GM06990 (cell line): ENCODE results near the gene HOXA5.

Experiments
- DNase-seq: peaks from one replicate; pipeline ENCODE4 v3.0.0-alpha.2; 2011; ENCODE audit not compliant: insufficient read length; ENCODE audit errors: extremely low read depth
- H3K27me3 ChIP-seq: replicated peaks from 2 replicates; pipeline ENCODE4 v1.6.0; 2011; ENCODE audit warnings: low read length; ENCODE audit not compliant: control insufficient read depth, insufficient read depth
- H3K36me3 ChIP-seq: 2 replicates; pipeline ENCODE4 v1.5.1; 2011; ENCODE audit warnings: low read length; ENCODE audit not compliant: control insufficient read depth, insufficient read depth
- H3K4me3 ChIP-seq: replicated peaks from 2 replicates; pipeline ENCODE4 v1.5.1; 2011; ENCODE audit warnings: low read depth, mild to moderate bottlenecking, control low read depth, low read length
- TF ChIP-seq, protein P1 (sequence below): IDR thresholded peaks from 2 replicates; pipeline ENCODE4 v1.5.1; 2011; ENCODE audit warnings: low read length, control low read depth, mild to moderate bottlenecking, inconsistent platforms; ENCODE audit not compliant: insufficient read depth, poor library complexity, severe bottlenecking

HOXA5 gene

DNA sequence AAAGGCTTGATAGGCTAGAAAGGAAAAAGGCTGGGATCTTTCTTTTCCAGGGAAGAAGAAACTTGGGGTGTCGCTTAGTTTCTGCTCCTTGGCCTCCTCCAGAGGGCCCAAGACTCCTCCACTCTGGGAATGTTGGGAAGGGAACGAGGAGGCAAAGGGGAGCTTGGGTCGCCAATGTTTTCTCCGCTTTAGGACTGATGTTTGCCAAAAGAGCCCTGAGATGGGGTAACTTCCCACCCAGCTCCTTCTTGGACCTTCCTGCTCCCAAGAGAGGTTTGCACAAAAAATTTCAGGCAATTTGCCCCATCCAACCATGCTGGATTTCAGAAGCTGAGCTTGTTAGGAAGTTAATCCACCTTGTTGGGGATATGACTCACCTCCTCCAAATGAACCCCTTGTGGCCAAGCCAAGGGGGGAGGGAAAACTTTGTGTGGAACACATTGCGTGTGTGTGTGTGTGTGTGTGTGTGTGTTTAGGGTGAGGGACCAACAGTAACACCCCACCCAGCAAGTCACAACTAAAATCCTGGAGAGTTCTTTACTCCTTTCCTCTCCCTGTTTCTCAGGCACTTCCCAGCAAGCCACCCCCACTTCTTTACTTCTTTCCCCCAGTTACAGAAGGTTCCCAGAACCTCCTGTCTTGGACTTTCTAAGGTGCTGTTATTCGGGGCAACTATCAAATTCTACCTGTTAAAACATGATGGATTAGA, 32.3 kb downstream of the HOXA5 start:
- Histone ChIP-seq H3K36me3 (no peaks in the 10 kb centered on the region), H3K27me3 (no peaks in the 10 kb centered on the region; the same call in 1 of the 2 replicates), H3K4me3 (no peak overlapping the region)
- DNase-seq: no peak
- TF ChIP-seq, protein P1, sequence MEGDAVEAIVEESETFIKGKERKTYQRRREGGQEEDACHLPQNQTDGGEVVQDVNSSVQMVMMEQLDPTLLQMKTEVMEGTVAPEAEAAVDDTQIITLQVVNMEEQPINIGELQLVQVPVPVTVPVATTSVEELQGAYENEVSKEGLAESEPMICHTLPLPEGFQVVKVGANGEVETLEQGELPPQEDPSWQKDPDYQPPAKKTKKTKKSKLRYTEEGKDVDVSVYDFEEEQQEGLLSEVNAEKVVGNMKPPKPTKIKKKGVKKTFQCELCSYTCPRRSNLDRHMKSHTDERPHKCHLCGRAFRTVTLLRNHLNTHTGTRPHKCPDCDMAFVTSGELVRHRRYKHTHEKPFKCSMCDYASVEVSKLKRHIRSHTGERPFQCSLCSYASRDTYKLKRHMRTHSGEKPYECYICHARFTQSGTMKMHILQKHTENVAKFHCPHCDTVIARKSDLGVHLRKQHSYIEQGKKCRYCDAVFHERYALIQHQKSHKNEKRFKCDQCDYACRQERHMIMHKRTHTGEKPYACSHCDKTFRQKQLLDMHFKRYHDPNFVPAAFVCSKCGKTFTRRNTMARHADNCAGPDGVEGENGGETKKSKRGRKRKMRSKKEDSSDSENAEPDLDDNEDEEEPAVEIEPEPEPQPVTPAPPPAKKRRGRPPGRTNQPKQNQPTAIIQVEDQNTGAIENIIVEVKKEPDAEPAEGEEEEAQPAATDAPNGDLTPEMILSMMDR: no peak

DNA sequence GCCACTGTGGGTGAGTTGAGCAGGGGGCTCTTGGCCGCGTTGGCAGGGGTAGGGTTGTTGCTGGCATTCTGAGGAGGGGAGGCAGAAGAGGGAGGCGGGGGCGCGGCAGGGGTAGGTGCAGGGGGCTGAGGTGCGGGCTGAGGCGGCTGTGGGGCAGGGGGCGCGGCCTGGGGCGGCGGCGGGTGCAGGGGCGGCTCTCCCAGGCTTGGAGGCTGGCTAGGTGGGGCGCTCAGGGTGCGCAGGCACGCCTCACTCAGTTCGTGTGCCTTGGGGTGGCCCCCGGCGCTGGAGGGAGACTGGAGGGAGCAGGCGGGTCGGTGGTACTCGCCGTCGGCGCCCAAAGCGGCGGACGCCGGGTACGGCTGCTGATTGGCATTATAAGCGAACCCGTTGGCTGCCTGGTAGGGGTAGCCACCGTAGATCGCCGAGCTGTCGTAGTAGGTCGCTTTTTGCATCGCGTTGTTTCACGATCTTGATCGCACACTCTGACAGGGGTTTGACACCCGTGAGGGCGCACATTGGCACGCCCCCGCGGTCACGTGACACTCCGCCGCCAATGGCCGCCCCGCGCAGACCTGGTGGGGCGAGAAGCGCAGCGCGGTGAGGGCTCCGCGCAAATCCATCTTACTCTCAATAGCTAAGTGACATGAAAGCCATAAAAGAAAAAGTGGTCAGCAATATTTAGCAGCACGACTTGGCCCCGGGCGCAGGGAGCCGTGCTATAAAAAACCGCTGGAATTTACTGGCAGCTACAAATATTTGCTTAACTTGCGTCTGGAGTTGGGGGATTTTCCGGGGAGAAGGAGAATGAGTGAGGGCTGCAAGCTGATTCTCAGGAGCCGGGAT, 33.1 kb downstream of the HOXA5 start:
- Histone ChIP-seq H3K27me3 (no peaks in the 10 kb centered on the region; the same call in 1 of the 2 replicates), H3K4me3 (no peak overlapping the region), H3K36me3 (no peaks in the 10 kb centered on the region)
- no peak for DNase-seq
- TF ChIP-seq, protein P1: no peak

DNA sequence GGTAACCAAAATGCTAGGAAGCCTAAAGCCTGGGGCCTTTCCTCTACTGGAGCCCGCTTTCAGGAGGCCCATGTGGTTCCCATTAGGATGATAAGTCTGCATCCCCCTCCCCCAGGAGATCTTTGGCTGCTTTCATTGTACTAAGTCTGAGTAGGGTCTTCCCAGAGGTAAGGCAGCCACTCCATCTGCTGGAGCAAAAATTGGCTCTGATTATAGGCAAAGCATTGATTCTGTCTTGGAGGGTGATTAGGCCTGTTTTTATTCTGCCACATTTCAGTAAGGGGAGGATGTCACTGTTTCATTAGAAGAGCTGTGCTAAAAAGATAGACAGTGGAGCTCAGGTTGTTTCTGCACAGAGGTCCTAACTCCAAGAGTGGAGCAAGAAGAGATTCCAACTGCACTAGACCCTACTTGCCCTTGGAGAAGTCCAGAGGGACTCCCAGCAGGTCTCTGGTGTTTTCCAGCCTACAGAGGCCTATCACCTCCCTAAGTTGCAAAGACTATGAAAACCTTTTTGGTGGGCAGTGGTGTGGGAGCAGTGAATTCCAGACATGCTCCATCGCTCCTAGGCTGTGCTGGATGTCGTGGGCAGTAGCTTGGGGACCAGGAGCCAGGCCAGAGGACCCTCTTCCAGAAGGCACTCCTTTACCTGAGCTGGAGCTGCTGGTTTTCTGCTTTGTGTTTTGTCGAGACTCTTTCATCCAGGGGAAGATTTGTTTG, 33.9 kb downstream of the HOXA5 start:
- Histone ChIP-seq H3K4me3 (no peak overlapping the region), H3K27me3 (no peaks in the 10 kb centered on the region; the same call in 1 of the 2 replicates)

DNA sequence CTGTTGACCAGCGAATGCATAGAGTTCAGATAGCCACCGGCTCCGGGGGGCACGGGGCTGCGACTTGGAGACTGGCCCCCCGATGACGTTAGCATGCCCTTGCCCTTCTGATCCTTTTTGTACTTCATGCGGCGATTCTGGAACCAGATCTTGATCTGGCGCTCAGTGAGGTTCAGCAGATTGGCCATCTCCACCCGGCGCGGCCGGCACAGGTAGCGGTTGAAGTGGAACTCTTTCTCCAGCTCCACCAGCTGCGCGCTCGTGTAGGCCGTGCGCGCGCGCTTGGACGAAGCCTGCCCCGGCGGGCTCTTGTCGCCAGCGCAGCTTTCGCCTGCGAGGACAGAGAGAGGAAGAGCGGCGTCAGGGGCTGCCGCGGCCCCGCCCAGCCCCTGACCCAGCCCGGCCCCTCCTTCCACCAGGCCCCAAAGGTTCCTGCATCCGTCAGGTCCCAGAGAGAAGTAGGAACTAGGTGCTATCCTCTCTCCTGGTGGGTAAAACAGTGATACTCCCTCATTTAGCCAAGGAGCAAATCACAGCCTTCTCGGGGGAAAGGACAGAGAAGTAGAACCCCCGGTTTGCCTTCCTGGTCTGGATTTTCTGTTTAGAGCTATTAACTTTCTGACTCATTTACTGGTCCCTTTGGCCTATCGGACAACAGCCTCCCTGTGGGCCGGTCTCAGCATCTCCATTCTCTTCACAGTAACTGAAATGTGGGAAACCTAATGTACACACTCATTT, 34.9 kb downstream of the HOXA5 start:
- Histone ChIP-seq H3K4me3 (no peak overlapping the region), H3K27me3 (no peaks in the 10 kb centered on the region; the same call in 1 of the 2 replicates), H3K36me3 (no peaks in the 10 kb centered on the region)
- TF ChIP-seq, protein P1: no peak
- DNase-seq: no peak

More for the DNA sequence above, 33.9 kb downstream of the HOXA5 start:
- H3K36me3 ChIP-seq: no peaks in the 10 kb centered on the region
- no peak for DNase-seq
- TF ChIP-seq, protein P1: no peak
